SW 1271 (cell line): ENCODE data around the gene ETFRF1.

Experiments
- DNase-seq, 2 experiments: peaks; one replicate each; lab custom pipeline; 2025; lab: John Stamatoyannopoulos, UW

Gene ETFRF1

DNA sequence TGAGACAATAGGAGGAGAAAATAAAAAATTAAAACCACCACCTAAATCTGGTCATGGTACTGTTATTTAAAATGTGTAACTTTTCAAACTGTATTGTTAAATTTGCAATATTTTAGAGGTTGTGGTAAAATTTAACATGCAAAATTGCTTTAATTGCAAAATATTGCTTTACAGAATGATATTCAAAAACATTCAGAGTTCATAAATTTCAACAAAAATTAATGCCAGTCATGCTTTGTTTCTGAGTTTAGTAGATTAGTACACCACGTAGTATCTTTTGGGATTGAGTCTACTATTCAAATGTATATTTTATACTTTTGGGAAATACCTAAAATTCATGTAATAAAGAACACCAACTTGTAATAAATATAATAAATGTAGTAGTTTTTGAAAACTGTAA, 18.3 kb downstream of the ETFRF1 start:
- DNase-seq, result no peak

GRCh38 chr12:25236190-25236589, 41.2 kb downstream of the ETFRF1 start:
- DNase-seq, result no peak

GRCh38 chr12:25236626-25237025, 41.6 kb downstream of the ETFRF1 start:
- no peak for DNase-seq

- DNase-seq, result peak in 1 of 2 experiments; percentile 55
Observed at GRCh38 chr12:25241167-25242020, 46.4 kb downstream of the ETFRF1 start.

DNA sequence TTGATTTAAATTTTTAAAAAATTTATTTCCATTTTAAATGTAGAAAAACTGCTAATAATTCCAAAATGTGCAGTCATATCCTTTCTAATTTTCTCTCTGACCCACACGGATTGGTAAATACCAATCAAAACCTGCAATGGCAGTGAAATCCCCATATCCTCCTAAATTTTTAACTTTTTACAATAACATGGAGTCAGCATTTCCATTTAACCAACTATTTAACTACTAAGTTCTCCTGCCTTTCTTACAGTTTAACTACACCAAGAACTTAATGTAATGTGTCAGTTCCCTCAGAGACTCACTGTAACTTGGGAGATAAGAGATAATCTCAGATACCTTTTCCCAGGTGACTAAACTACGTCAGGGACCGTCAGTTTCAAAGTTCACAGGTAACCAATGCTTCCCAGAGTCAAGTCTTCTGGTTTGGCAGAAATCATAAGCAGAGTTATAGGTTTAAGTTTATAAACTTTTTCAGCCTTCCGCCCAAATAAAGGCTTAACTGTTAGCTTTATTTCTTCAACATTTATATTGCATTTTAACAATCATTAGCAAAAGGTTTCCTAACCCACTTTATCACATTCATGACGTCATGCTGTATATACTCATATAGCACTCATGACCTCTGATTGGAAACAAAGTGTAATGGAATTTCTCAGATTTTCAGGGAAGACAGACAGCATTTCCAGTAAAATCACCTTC, 48.1 kb downstream of the ETFRF1 start:
- no peak for DNase-seq

DNA sequence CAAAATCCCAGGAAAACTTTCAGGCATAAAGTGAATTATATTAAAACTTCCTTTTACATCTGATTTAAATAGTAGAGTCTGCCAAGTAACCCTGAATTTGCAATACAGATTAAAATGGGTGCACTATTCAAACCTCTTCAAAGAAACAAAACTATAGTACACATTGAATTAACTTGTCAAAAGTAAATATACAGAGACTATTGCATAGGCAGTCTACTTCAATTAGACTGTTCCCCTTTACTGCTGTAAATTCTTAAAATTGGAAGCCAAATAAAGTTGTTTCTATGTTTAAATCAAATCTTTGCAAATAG, 48.6 kb downstream of the ETFRF1 start:
- no peak for DNase-seq

DNA sequence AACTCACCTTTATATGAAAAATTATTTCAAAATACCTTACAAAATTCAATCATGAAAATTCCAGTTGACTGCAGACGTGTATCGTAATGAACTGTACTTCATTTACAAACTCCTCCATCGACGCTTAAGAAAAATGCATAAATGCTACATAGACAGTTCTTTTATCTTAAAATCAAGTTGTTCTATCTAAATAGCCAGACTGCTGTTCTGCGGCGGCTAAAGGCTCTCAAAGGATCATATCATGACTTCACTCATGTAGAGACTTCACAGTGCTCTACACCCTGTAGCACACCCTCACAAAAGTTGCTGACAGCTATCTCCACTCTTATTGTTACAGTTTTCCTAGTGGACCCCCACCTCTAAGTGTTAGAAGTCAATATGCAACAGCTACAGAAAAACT, 50.5 kb downstream of the ETFRF1 start:
- DNase-seq, result no peak

DNA sequence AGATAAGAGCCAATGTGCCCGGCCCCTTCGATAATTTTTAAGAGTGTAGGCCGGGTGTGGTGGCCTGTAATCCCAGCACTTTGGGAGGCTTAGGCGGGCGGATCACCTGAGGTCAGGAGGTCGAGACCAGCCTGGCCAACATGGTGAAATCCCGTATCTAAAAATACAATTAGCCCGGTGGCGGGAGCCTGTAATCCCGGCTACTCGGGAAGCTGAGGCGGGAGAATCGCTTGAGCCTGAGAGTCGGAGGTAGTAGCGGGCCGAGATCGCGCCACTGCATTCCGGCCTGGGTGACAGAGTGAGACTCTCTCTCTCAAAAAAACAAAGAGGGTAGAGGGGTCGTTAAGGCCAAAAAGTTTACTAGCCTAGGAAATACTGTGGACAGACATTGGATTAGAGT, 53.1 kb downstream of the ETFRF1 start:
- no peak for DNase-seq

GRCh38 chr12:25248732-25249131, 53.7 kb downstream of the ETFRF1 start:
- DNase-seq, result no peak

- peak in 1 of 2 experiments; percentile 15 for DNase-seq
Observed at GRCh38 chr12:25249931-25250738, 55.1 kb downstream of the ETFRF1 start.

DNA sequence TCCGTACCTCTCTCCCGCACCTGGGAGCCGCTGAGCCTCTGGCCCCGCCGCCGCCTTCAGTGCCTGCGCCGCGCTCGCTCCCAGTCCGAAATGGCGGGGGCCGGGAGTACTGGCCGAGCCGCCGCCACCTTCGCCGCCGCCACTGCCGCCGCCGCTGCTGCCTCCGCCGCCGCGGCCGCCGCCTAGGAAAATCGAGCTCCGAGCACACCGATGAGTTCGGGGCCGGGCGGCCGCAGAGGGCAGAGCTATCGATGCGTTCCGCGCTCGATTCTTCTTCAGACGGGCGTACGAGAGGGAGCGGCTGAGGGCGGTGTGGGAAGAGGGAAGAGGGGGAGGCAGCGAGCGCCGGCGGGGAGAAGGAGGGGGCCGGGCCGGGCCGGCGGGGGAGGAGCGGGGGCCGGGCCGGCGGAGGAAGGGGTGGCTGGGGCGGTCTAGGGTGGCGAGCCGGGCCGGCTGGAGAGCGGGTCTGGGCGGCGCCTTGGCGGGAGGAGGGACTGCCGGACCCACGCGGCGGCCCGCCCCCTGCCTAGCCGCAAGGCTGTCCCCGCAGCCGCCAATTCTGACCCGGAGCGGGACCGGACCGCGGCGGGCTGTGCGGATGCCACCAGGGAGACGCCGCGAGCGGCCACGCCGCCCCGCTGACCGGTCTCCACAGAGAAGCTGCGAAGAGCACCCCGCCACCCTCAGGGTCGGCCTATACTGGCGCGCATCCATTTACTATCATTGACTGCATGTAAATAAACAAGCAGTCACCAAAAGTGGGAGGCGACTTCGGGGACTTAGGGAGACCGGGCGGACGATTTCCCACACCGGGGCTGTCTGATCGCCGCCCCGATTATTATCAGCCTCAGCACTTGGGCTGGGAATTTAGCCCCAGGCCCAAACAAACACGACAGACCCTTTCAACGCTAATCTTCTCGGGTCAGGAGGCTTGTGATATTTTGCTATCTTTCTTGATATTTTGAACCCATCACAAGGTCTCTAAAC, 56.0 kb downstream of the ETFRF1 start, which contains the start of gene KRAS:
TSS of gene KRAS (minus strand) at position 186 of the 987 bp plus-strand sequence.
- peak; percentile 94 to 98 for DNase-seq

DNA sequence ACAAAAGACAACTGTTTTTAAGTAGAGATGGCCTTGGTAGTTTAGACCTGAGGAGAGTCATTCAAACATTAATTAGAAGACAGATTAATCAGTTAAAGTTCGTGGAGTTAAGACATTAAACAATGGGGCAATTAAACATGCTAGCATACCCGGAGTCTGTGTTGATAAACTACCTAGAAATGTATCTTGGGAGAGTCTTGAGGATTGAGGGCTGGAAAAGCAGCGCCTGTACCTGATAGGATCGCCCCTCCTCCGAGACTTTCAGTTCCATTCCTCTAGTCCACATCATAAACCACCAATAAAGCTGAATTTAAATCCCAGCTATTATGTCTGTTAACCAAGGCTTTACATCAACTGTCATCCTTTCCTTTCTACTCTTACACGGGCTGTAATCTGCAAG, 56.7 kb downstream of the ETFRF1 start:
- no peak for DNase-seq

GRCh38 chr12:25252946-25253345, 57.9 kb downstream of the ETFRF1 start:
- no peak for DNase-seq

DNA sequence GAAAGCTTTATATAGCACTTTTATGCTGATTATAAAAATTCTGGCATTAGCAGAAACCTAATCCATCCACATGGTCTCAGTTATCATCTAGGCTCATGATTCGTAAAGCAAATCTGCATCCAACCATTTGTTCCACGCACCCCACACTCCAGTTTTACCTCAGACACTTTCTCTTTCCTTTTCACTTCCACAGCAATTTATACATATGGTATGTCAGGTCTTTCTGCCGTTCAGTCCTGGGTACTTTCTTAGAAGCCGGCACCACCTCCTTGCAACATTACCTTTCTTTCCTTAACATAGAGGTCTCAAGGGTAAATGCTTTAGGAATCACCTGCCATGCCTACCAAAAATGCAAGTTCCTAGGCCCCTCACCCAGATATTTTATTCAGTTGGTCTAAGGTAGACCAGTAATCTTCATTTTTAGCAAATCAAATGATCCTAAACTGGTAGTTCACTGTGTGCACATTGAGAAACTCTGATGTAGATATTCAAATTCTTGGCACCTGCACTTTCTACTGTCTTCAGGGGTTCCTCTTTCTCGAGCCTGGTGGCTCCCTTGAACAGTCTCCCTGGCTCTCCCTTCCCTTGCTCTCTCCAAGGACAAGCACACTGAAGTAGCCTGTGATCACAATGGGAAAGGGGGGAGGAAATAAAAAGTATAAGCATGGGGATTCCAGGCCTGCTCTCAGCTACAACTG, 58.5 kb downstream of the ETFRF1 start:
- DNase-seq, result no peak

DNA sequence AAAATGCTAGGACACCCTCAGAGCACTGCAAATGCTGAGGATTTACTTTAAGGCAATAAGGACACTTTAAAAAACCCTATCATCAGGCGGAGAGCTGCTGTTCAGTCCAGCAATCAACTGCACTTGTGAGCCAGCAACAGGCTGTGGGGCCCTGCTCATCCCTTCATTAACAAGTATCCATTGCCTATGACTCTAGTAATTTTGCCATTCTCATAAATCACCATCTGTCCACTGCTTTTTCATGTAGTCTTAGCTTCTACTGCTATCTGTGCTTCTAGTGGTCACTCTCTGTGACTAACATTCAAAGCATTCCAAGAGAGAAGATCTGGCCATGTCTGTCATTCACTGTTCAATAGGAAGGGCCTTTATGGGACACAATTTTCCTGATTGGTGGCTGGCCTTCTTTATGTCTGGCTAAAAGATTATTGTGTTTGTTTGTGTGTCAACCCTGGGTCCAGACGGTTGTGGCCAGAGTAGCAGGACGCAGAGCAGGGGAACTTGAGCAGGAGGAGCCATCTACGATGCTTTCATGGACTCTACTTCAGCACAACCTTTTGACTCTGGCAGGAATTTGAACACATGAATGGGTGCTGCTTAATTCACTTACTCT, 59.3 kb downstream of the ETFRF1 start:
- no peak for DNase-seq
